ENCODE results near the gene HERPUD2. TPM values are rescaled to one million over a fixed set of nuclear protein-coding genes. Genes with fewer than 3 reads are reported as not detected.
A peak's percentile ranks its signal among the peaks of the same experiment; 100 is the strongest.

Gene HERPUD2
- total RNA-seq, 2 donors from 2014 or later = 14.0 to 23.9 TPM

DNA sequence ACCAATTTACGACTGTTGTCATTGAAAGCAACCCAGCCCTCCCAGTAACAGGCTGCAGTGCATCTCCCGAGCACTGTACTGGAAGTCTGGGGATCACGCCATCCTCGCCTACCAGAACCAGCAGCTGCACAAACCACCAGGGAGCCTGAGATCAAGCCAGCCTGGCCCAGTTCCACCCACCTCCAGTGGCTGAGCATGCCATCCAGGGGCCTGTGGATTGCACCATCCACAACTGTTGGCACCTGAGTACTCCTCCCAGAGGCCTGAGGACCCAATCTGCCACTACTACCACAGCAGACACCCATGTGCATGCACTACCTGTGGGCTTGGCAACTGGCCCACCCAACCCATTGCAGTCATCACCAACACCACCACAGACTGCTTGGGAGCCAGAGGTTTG, 44.2 kb downstream of the HERPUD2 start:
- no peak for TF ChIP-seq CTCF (IDR thresholded peaks at IDR 0.05)
- Histone ChIP-seq H3K27ac (no peak overlapping the region), H3K27me3 (no peaks in the 10 kb centered on the region), H3K9me3 (peaks cover 0 to 8% of the 10 kb centered on the region in 2 donors), H3K4me1 (peaks cover 0 to 27% of the 10 kb centered on the region in 2 donors), H3K36me3 (no peaks in the 10 kb centered on the region), H3K4me3 (no peak overlapping the region)
- no peak for DNase-seq (ENCODE audit: low spot score)

DNA sequence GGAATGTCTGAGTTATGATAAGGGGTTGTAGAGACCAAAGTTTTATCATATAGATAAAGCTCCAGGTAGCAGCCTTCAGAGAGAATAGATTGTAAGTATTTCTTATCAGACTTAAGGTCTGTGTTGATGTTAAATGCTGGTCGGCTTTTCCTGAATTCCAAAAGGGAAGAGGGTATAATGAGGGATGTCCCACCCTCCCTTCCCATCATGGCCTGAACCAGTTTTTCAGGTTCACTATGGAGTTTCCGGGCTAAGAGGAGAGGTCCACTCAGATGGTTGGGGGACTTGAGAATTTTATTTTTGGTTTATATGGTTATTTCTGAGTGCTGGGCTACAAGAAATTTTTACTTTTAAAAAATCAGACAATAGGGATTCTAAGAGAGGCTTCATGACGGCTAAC, 45.2 kb downstream of the HERPUD2 start:
- DNase-seq (ENCODE audit: low spot score) = no peak
- TF ChIP-seq CTCF (IDR thresholded peaks at IDR 0.05) = no peak
- peaks cover 0 to 8% of the 10 kb centered on the region in 2 donors for H3K9me3 ChIP-seq
- H3K27ac ChIP-seq = no peak overlapping the region
- H3K36me3 ChIP-seq = no peaks in the 10 kb centered on the region
- H3K4me3 ChIP-seq = no peak overlapping the region
- H3K27me3 ChIP-seq = no peaks in the 10 kb centered on the region
- H3K4me1 ChIP-seq = peaks cover 0 to 32% of the 10 kb centered on the region in 2 donors

DNA sequence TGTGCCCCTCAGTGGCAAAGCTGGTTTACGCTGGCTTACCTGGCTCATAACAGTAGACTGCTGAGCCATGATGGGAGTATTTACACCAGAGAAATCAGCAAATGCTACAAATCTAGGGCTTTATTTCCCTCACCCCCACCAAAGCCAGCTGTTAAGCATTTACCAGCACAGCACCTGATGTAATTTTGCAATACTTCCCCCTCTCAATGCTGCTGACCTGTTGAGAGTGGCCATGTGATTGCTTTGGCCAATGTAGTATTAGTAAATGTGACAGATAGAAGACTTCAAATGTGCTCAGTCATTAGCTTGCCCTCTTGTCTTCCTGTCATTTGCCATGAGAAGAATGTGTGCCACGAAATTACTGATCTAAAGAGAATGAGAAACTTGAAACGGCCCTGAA, 46.6 kb downstream of the HERPUD2 start:
- no peak for DNase-seq (ENCODE audit: low spot score)
- Histone ChIP-seq H3K27me3 (no peaks in the 10 kb centered on the region), H3K9me3 (peaks cover 0 to 8% of the 10 kb centered on the region in 2 donors), H3K4me1 (peaks cover 0 to 40% of the 10 kb centered on the region in 2 donors), H3K36me3 (no peaks in the 10 kb centered on the region), H3K27ac (peak overlapping the region; percentile 49 to 68), H3K4me3 (no peak overlapping the region)
- TF ChIP-seq CTCF (IDR thresholded peaks at IDR 0.05) = no peak

DNA sequence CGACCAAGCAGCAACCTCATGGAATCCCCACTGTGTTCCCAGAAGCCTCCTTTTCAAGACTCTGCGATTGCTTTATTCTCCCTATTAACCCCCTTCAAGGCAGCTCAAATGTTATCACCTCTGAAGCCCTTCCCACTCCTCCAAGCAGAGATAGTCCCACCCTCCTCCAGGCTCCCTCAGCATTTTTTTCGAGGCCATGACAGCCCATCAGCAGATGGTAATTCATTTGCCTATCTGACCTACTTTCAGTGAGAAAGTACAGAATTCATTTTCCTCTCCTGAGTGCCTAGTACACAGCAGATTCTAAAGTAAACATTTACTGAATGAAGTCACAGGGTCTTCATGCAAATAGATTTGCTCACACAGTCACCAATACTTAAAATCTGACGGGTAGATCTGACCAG, 47.8 kb downstream of the HERPUD2 start:
- no peak for DNase-seq (ENCODE audit: low spot score)
- peaks cover 0 to 40% of the 10 kb centered on the region in 2 donors for H3K4me1 ChIP-seq

GRCh38 chr7:35646289-35647023, 48.5 kb downstream of the HERPUD2 start:
- peaks cover 0 to 40% of the 10 kb centered on the region in 2 donors for H3K4me1 ChIP-seq
- peak overlapping the region; percentile 49 to 68 for H3K27ac ChIP-seq
- no peaks in the 10 kb centered on the region for H3K9me3 ChIP-seq

More for the DNA sequence above, 47.8 kb downstream of the HERPUD2 start:
- H3K36me3 ChIP-seq = no peaks in the 10 kb centered on the region
- H3K4me3 ChIP-seq = no peak overlapping the region
- H3K27me3 ChIP-seq = no peaks in the 10 kb centered on the region
- TF ChIP-seq CTCF (IDR thresholded peaks at IDR 0.05) = no peak
- H3K27ac ChIP-seq = peak overlapping the region; percentile 49 to 68
- H3K9me3 ChIP-seq = no peaks in the 10 kb centered on the region

More at GRCh38 chr7:35646289-35647023, 48.5 kb downstream of the HERPUD2 start:
- no peak for DNase-seq (ENCODE audit: low spot score)
- Histone ChIP-seq H3K4me3 (no peak overlapping the region), H3K36me3 (no peaks in the 10 kb centered on the region), H3K27me3 (no peaks in the 10 kb centered on the region)
- TF ChIP-seq CTCF (IDR thresholded peaks at IDR 0.05) = no peak
